HCT116 (cell line): Measurements from ENCODE around the gene OGA. TPM values are rescaled to one million over a fixed set of nuclear protein-coding genes. Genes with fewer than 3 reads are reported as not detected.

Experiments used
- ATAC-seq: fragments of 200-7000 bp; cut with Tn5 transposase; 2 replicates; pipeline ENCODE4 v1.9.1; 2020; ENCODE audit warnings: mild to moderate bottlenecking, moderate library complexity
- BruUV-seq: library from RNA; stranded (reverse); fragments of 400-500 nt; replicated peaks from 2 replicates; lab custom pipeline; 2021; lab: Mats Ljungman, UMichigan
- CTCF ChIA-PET: fragments of 300-600 bp; sonication (Branson Sonifier 250); formaldehyde crosslinking; loops from one replicate; lab custom pipeline; 2021; ENCODE audit warnings: antibody characterized with exemption; lab: Charles Lee
- POLR2A ChIA-PET: fragments of 300-600, 350-600 bp; sonication (Branson Sonifier 250); formaldehyde crosslinking; loops from one replicate; lab custom pipeline; 2021; ENCODE audit warnings: antibody characterized with exemption; lab: Charles Lee
- RAD21 ChIA-PET, 2 experiments: fragments of 300-600 bp; sonication (Branson Sonifier 250); formaldehyde crosslinking; loops; one replicate each; lab custom pipeline; 2023; ENCODE audit warnings: low total read pairs in 2 of 2; ENCODE audit not compliant: uncharacterized antibody in 2 of 2, unreplicated experiment in 2 of 2, low non-redundant PET in 1 of 2; lab: Charles Lee
- DNase-seq: peaks from one replicate; pipeline ENCODE4 v3.0.0-alpha.2; 2010; ENCODE audit warnings: low read depth, low spot score
- H2AFZ ChIP-seq: fragments of 200-600 bp; shearing (Covaris generic), sonication (generic); 2 replicates; pipeline ENCODE4 v1.6.1; 2017; ENCODE audit warnings: low read depth, mixed run types, mixed read lengths, antibody characterized with exemption, low read length; ENCODE audit not compliant: poor library complexity, severe bottlenecking
- H3K27ac ChIP-seq: 2 replicates; pipeline ENCODE4 v1.5.1; 2012; ENCODE audit warnings: low read depth, low read length
- H3K27me3 ChIP-seq: fragments of 200-600 bp; sonication (generic); 2 replicates; pipeline ENCODE4 v1.6.1; 2016; ENCODE audit warnings: mixed run types, low read length, mixed read lengths; ENCODE audit not compliant: insufficient read depth
- H3K36me3 ChIP-seq, 2 experiments: fragments of 200-500 bp in 1 of 2; fragments of 200-600 bp in 1 of 2; sonication (Bioruptor generic) in 1 of 2; sonication (generic) in 1 of 2; 2 replicates each; pipeline versions ENCODE4 v1.5.1 to v1.6.1; 2014 to 2016; ENCODE audit warnings: low read length in 2 of 2, inconsistent platforms in 1 of 2, mixed read lengths in 1 of 2, mixed run types in 1 of 2; ENCODE audit not compliant: insufficient read depth in 2 of 2, control insufficient read depth in 1 of 2
- H3K4me1 ChIP-seq, 2 experiments: fragments of 200-600 bp in 1 of 2; sonication (generic) in 1 of 2; 2 replicates each; pipeline versions ENCODE4 v1.5.1 to v1.6.1; 2012 to 2017; ENCODE audit warnings: low read length in 2 of 2, inconsistent platforms in 1 of 2, mild to moderate bottlenecking in 1 of 2, mixed read lengths in 1 of 2, mixed run types in 1 of 2, moderate library complexity in 1 of 2; ENCODE audit not compliant: insufficient read depth in 2 of 2, control insufficient read depth in 1 of 2
- H3K4me2 ChIP-seq: fragments of 200-600 bp; sonication (generic); 2 replicates; pipeline ENCODE4 v1.6.1; 2017; ENCODE audit warnings: mixed run types, low read length, mixed read lengths
- H3K4me3 ChIP-seq, 2 experiments: fragments of 200-600 bp in 1 of 2; sonication (generic) in 1 of 2; replicated peaks in 1 of 2; 2 replicates each; pipeline ENCODE4 v1.5.1; 2011 to 2016; ENCODE audit warnings: low read length in 2 of 2, control low read depth in 1 of 2, low read depth in 1 of 2, mild to moderate bottlenecking in 1 of 2, mixed read lengths in 1 of 2, mixed run types in 1 of 2
- H3K79me2 ChIP-seq: fragments of 200-600 bp; sonication (generic); 2 replicates; pipeline ENCODE4 v1.6.1; 2017; ENCODE audit warnings: mild to moderate bottlenecking, mixed run types, low read length, moderate library complexity, mixed read lengths; ENCODE audit not compliant: insufficient read depth
- H3K9ac ChIP-seq: fragments of 200-600 bp; sonication (generic); 2 replicates; pipeline ENCODE4 v1.6.1; 2016; ENCODE audit warnings: low read length, mixed read lengths
- H3K9me2 ChIP-seq: fragments of 200-600 bp; sonication (generic), shearing (Covaris generic); 2 replicates; pipeline ENCODE4 v1.6.1; 2017; ENCODE audit warnings: mixed run types, mild to moderate bottlenecking, moderate library complexity; ENCODE audit not compliant: insufficient read depth
- H3K9me3 ChIP-seq, 2 experiments: fragments of 200-500 bp in 1 of 2; fragments of 200-600 bp in 1 of 2; sonication (Bioruptor generic) in 1 of 2; sonication (generic) in 1 of 2; 2 replicates each; pipeline ENCODE4 v1.6.1; 2014 to 2017; ENCODE audit warnings: low read length in 2 of 2, mixed read lengths in 2 of 2, inconsistent platforms in 1 of 2, low read depth in 1 of 2, mild to moderate bottlenecking in 1 of 2, mixed run types in 1 of 2, moderate library complexity in 1 of 2; ENCODE audit not compliant: control insufficient read depth in 1 of 2, insufficient read depth in 1 of 2
- H4K20me1 ChIP-seq: fragments of 200-600 bp; sonication (generic), shearing (Covaris generic); 2 replicates; pipeline ENCODE4 v1.6.1; 2017; ENCODE audit warnings: mixed run types, mild to moderate bottlenecking, moderate library complexity; ENCODE audit not compliant: insufficient read depth
- CBX3 ChIP-seq: IDR thresholded peaks from 2 replicates; pipeline ENCODE4 v1.6.1; 2012; ENCODE audit warnings: low read depth
- EGR1 ChIP-seq: IDR thresholded peaks from 2 replicates; pipeline ENCODE4 v1.6.1; 2012; ENCODE audit warnings: low read depth
- ELF1 ChIP-seq: IDR thresholded peaks from 2 replicates; pipeline ENCODE4 v1.6.1; 2012; ENCODE audit warnings: low read depth, borderline replicate concordance
- EZH2 ChIP-seq: fragments of 200-600 bp; sonication (generic); IDR thresholded peaks from 2 replicates; pipeline ENCODE4 v1.6.1; 2017; ENCODE audit warnings: antibody characterized with exemption, mixed run types
- EZH2phosphoT487 ChIP-seq: fragments of 200-600 bp; IDR thresholded peaks from 2 replicates; pipeline ENCODE4 v1.6.1; 2018; ENCODE audit warnings: antibody characterized with exemption, borderline replicate concordance
- FOSL1 ChIP-seq: IDR thresholded peaks from 2 replicates; pipeline ENCODE4 v1.6.1; 2012; ENCODE audit warnings: low read depth
- SIN3A ChIP-seq: IDR thresholded peaks from 2 replicates; pipeline ENCODE4 v1.6.1; 2012; ENCODE audit warnings: low read depth
- SP1 ChIP-seq: IDR thresholded peaks from 2 replicates; pipeline ENCODE4 v1.6.1; 2012; ENCODE audit warnings: low read depth
- SRF ChIP-seq: IDR thresholded peaks from 2 replicates; pipeline ENCODE4 v1.6.1; 2012; ENCODE audit warnings: low read depth
- ZFX ChIP-seq: fragments of 450-650 bp; IDR thresholded peaks from 2 replicates; pipeline ENCODE4 v1.6.1; 2017
- intact Hi-C: fragments of 100-400 bp; cut with micrococcal nuclease; formaldehyde crosslinking; loops from 2 replicates; pipeline ENCODE4 v1.10.0; 2022
- total RNA-seq: library from RNA; stranded (reverse); gene quantifications from one replicate; pipeline ENCODE4 v1.2.1, GENCODE V29; 2021; ENCODE audit not compliant: unreplicated experiment
- TF ChIP-seq, protein P1 (sequence below), 3 experiments: fragments of 200-600 bp in 1 of 3; sonication (generic) in 1 of 3; IDR thresholded peaks in 2 of 3; conservative IDR thresholded peaks in 1 of 3; 2 replicates each; pipeline ENCODE4 v1.5.1; 2012 to 2017; ENCODE audit warnings: low read depth in 2 of 3, low read length in 2 of 3, antibody characterized with exemption in 1 of 3, borderline replicate concordance in 1 of 3, control low read depth in 1 of 3, mild to moderate bottlenecking in 1 of 3, mixed read lengths in 1 of 3, mixed run types in 1 of 3, moderate library complexity in 1 of 3; ENCODE audit not compliant: insufficient read depth in 1 of 3
- TF ChIP-seq, protein P2 (sequence below): IDR thresholded peaks from 2 replicates; pipeline ENCODE4 v1.6.1; 2012
- TF ChIP-seq, protein P3 (sequence below): IDR thresholded peaks from 2 replicates; pipeline ENCODE4 v1.6.1; 2012; ENCODE audit warnings: low read depth

Gene OGA
- total RNA-seq, 1 experiment from 2014 or later: 127 TPM

DNA sequence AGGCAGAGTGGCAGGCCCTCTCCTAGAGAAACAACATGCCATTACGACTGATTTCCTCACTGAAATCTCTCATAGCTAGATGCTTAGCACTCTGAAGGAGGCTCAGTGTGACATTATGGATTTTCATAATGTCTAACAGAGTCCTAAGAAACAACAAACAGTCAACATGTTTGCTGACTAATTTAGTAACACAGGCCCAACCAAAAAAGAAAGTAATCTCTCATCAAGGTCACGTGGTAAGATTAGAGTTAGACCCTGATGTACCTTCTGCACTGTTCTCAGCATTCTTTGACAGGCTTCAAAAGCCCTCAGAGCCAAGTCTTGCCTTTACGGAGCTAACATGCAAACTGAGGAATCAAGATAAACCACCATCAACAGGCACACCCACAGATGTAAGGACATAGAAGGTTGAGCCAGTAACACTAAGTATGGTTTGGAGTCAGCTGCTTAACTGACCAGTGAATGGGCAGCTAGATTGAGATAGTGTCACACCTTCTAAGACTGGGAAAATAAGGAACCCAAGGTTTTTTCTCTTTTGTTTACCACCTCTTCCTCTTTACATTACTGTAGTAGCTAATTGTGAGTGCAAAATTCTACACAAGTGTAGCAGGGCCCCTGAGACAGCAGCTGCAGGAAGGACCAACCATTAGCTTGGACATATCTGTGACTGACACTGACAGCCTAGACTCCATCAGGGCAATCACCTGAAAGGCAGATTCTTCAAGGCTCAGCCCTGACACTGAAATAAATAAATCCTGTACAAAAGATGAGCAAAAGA is 40.7 kb upstream of the OGA start:
- Histone ChIP-seq H3K9ac (no peak overlapping the region), H3K9me3 (peaks cover 5 to 7% of the 10 kb centered on the region in 2 experiments; a peak in 1 of 4 replicates), H3K27me3 (no peaks in the 10 kb centered on the region), H3K4me3 (no peak overlapping the region), H3K4me1 (peaks cover 0 to 6% of the 10 kb centered on the region in 2 experiments; a peak in 1 of 4 replicates), H3K9me2 (no peaks in the 10 kb centered on the region), H3K36me3 (no peaks in the 10 kb centered on the region), H2AFZ (no peak overlapping the region), H3K27ac (no peak overlapping the region), H3K79me2 (no peaks in the 10 kb centered on the region), H4K20me1 (no peaks in the 10 kb centered on the region), H3K4me2 (no peak overlapping the region)
- no TSS peak for BruUV-seq
- ATAC-seq: no peak
- POLR2A ChIA-PET: no interaction called here
- TF ChIP-seq EZH2: no peak
- no peak for TF ChIP-seq EGR1
- TF ChIP-seq FOSL1: no peak
- no peak for TF ChIP-seq CBX3
- TF ChIP-seq SRF: no peak
- CTCF ChIA-PET: interaction anchor here (1.1 to 3.9 kb wide), 2 partner anchors 18 to 78 kb away, joined by 3 to 25 read pairs; no protein-coding TSS in a partner anchor
- DNase-seq: no peak
- intact Hi-C loops: no loop called here
- RAD21 ChIA-PET: no interaction called here

DNA sequence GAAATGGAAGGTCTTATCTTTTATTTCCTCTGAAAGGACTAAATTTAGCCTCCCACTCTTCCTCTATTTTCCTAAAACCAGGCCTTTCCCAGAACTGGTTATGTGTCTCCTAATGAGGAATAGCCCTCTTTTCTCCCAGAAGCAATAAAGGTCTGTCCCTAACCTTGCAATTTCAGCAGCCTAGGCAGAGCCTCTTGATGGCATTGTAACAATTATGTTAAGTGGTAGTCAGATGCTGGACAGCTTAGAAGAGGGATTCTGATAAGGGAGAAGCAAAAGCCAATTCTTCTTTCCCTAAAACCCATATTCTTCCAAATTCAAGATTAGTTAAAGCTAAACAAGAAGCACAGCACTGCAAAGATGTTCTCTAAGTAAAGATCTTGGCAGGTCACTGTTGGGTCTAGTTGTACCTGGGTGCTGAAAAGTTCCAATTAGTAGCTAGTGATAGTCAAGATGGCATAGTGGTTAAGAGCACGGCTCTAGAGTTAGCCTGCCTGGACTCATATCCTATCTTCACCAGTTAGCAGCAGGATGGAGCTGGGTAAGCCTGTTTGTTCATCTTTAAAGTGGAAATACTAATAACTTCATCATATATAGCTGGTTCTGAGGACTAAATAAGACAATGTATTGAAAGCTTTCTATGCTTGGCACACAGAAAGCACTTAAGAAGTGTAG is 39.7 kb upstream of the OGA start:
- no peaks in the 10 kb centered on the region for H3K27me3 ChIP-seq
- H3K27ac ChIP-seq: no peak overlapping the region
- POLR2A ChIA-PET: interaction anchor here (0.5 kb wide), 1 partner anchor 379 kb away, joined by 3 read pairs; no protein-coding TSS in a partner anchor
- no peak overlapping the region for H2AFZ ChIP-seq
- no TSS peak for BruUV-seq
- peaks cover 5 to 7% of the 10 kb centered on the region in 2 experiments; a peak in 1 of 4 replicates for H3K9me3 ChIP-seq
- no peak overlapping the region for H3K4me2 ChIP-seq
- H3K9me2 ChIP-seq: no peaks in the 10 kb centered on the region
- peaks cover 0 to 13% of the 10 kb centered on the region in 2 experiments; a peak in 1 of 4 replicates for H3K4me1 ChIP-seq
- CTCF ChIA-PET: interaction anchor here (1.1 to 3.9 kb wide), 2 partner anchors 17 to 77 kb away, joined by 3 to 25 read pairs; no protein-coding TSS in a partner anchor
- no peaks in the 10 kb centered on the region for H3K79me2 ChIP-seq
- H3K9ac ChIP-seq: no peak overlapping the region
- H3K36me3 ChIP-seq: no peaks in the 10 kb centered on the region
- RAD21 ChIA-PET: interaction anchor here in 1 of 2 experiments (0.6 kb wide), 1 partner anchor 680 kb away, joined by 3 read pairs; no protein-coding TSS in a partner anchor
- no peak for DNase-seq
- intact Hi-C loops: no loop called here
- H4K20me1 ChIP-seq: no peaks in the 10 kb centered on the region
- ATAC-seq: no peak
- no peak overlapping the region for H3K4me3 ChIP-seq
- TF ChIP-seq ELF1 (no peak), ZFX (no peak), SP1 (no peak), SRF (no peak), EZH2phosphoT487 (no peak), SIN3A (no peak)
- TF ChIP-seq, protein P1, sequence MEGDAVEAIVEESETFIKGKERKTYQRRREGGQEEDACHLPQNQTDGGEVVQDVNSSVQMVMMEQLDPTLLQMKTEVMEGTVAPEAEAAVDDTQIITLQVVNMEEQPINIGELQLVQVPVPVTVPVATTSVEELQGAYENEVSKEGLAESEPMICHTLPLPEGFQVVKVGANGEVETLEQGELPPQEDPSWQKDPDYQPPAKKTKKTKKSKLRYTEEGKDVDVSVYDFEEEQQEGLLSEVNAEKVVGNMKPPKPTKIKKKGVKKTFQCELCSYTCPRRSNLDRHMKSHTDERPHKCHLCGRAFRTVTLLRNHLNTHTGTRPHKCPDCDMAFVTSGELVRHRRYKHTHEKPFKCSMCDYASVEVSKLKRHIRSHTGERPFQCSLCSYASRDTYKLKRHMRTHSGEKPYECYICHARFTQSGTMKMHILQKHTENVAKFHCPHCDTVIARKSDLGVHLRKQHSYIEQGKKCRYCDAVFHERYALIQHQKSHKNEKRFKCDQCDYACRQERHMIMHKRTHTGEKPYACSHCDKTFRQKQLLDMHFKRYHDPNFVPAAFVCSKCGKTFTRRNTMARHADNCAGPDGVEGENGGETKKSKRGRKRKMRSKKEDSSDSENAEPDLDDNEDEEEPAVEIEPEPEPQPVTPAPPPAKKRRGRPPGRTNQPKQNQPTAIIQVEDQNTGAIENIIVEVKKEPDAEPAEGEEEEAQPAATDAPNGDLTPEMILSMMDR (IDR thresholded peaks at IDR 0.05 in 2 of 3, conservative IDR thresholded peaks at IDR 0.05 in 1 of 3; ENCODE audit: borderline replicate concordance in 1 of 3, insufficient read depth in 1 of 3, low read depth in 2 of 3, low read length in 2 of 3): no peak
- TF ChIP-seq, protein P2, sequence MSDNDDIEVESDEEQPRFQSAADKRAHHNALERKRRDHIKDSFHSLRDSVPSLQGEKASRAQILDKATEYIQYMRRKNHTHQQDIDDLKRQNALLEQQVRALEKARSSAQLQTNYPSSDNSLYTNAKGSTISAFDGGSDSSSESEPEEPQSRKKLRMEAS: no peak
- TF ChIP-seq, protein P3, sequence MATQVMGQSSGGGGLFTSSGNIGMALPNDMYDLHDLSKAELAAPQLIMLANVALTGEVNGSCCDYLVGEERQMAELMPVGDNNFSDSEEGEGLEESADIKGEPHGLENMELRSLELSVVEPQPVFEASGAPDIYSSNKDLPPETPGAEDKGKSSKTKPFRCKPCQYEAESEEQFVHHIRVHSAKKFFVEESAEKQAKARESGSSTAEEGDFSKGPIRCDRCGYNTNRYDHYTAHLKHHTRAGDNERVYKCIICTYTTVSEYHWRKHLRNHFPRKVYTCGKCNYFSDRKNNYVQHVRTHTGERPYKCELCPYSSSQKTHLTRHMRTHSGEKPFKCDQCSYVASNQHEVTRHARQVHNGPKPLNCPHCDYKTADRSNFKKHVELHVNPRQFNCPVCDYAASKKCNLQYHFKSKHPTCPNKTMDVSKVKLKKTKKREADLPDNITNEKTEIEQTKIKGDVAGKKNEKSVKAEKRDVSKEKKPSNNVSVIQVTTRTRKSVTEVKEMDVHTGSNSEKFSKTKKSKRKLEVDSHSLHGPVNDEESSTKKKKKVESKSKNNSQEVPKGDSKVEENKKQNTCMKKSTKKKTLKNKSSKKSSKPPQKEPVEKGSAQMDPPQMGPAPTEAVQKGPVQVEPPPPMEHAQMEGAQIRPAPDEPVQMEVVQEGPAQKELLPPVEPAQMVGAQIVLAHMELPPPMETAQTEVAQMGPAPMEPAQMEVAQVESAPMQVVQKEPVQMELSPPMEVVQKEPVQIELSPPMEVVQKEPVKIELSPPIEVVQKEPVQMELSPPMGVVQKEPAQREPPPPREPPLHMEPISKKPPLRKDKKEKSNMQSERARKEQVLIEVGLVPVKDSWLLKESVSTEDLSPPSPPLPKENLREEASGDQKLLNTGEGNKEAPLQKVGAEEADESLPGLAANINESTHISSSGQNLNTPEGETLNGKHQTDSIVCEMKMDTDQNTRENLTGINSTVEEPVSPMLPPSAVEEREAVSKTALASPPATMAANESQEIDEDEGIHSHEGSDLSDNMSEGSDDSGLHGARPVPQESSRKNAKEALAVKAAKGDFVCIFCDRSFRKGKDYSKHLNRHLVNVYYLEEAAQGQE: no peak
